ENCODE results near the gene BRCA1.
"Not testable (repeated sequence)": the region's sequence is repeated elsewhere in the genome, so short reads cannot be mapped to it uniquely, and the experiment has no call there.

The BRCA1 gene

DNA sequence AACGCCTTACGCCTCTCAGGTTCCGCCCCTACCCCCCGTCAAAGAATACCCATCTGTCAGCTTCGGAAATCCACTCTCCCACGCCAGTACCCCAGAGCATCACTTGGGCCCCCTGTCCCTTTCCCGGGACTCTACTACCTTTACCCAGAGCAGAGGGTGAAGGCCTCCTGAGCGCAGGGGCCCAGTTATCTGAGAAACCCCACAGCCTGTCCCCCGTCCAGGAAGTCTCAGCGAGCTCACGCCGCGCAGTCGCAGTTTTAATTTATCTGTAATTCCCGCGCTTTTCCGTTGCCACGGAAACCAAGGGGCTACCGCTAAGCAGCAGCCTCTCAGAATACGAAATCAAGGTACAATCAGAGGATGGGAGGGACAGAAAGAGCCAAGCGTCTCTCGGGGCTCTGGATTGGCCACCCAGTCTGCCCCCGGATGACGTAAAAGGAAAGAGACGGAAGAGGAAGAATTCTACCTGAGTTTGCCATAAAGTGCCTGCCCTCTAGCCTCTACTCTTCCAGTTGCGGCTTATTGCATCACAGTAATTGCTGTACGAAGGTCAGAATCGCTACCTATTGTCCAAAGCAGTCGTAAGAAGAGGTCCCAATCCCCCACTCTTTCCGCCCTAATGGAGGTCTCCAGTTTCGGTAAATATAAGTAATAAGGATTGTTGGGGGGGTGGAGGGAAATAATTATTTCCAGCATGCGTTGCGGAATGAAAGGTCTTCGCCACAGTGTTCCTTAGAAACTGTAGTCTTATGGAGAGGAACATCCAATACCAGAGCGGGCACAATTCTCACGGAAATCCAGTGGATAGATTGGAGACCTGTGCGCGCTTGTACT lies at the start of gene BRCA1:
Gene BRCA1, minus strand, starts transcription at position 232 of the 834 bp plus-strand sequence. CDS start 1,268 bp downstream, outside the sequence.
- Histone ChIP-seq H3K4me3 (ENCODE audit: low read length) (peak within 1 kb of the TSS; percentile 84), H3K9ac (ENCODE audit: low read length) (peak within 1 kb of the TSS; percentile 72), H3K27ac (ENCODE audit: low read depth, low read length) (peak within 1 kb of the TSS; percentile 70), H3K36me3 (ENCODE audit: control insufficient read depth, insufficient read depth, low read length) (no peaks in the 10 kb centered on the region), H3K27me3 (ENCODE audit: control insufficient read depth, insufficient read depth, low read length) (no peaks in the 10 kb centered on the region), H3K4me1 (ENCODE audit: control insufficient read depth, insufficient read depth, low read length) (peaks cover 5% of the 10 kb centered on the region)

DNA sequence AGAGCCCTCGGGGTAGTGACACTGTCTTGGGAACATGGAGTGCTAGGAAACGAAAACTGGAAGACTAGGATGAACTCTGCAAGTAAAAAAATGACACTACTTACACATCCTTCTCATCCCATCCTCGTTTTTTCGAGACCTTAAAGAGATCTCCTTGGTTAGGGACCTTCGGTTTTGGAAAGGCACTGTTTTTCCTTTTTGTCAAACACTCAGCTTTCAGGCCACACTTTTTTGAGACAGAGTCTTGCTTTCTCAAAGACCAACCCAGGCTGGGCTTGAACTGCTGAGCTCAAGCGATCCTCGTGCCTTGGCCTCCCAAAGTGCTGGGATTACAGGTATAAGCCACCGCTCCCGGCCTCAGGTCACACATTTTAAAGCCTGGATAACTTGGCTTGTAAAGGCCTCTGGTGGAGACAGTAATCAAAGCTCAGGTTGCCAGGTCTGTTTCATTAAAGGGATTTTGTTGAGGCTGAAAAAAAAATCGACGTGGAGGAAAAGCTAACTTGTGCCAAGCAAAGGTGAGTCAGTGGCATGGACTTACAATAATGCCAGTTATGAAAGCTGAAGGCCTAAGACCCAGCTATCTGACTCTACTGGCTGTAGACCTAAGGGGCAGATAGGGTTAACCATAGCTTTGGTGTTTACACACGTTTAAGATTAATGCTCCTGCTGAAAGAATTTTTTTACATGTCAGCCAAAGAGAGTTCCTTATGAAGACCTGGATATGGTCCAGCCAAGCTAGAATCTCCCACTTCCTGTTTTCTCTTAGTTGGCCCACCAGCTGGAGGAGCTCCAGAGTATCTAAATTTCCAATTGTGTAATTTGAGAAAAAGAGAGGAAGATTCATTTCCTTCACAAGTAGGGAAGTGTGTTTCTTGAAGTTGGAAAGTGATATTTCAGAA lies 46.7 kb upstream of the BRCA1 start:
- no peaks in the 10 kb centered on the region for H3K27me3 ChIP-seq (ENCODE audit: control insufficient read depth, insufficient read depth, low read length)
- H3K4me1 ChIP-seq (ENCODE audit: control insufficient read depth, insufficient read depth, low read length), result peaks cover 25% of the 10 kb centered on the region
- H3K27ac ChIP-seq (ENCODE audit: low read depth, low read length), result peak overlapping the region; percentile 99
- H3K9ac ChIP-seq (ENCODE audit: low read length), result peak overlapping the region; percentile 95
- H3K36me3 ChIP-seq (ENCODE audit: control insufficient read depth, insufficient read depth, low read length), result peaks cover 5% of the 10 kb centered on the region
- H3K4me3 ChIP-seq (ENCODE audit: low read length), result peak overlapping the region; percentile 96

DNA sequence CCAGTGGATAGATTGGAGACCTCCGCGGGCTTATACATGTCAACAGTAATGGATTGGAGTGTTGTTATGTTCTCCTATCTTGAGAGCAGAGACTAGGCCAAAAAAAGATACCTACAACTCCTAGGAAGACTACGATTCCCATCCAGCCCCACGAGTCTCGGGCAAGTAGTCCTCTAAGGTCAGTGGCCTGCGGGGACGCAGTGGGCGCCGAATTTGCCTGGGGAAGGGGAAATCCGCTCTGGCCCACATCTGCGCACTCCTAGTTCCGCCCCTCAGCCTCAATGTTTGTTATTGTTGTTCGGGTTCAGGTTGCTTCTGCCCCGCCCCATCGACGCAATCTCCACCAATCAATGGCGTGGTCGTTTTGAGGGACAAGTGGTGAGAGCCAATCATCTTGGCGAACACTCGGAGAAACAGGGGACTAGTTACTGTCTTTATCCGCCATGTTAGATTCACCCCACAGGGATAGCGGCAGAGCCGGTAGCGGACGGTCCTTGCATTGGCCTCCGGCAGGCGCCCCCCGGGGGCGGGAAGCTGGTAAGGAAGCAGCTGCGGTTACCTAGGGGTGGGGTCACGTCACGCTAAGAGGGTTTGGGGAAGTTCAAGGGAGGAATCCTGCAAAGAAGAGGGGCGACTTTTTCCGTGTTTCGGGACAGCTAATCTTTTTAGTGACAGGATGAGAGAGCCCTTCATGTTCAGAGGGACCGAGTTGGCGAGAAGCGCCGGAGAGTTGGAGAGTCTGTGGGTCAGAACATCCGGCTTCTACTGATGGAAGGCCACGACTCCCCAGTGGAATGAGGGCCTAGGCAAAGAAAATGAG lies 45.8 kb upstream of the BRCA1 start, which contains the start of gene NBR1:
Gene NBR1, plus strand, starts transcription at position 449 of the 820 bp plus-strand sequence. CDS start 4,586 bp downstream, outside the sequence.
- H3K4me3 ChIP-seq (ENCODE audit: low read length), result peak within 1 kb of the TSS; percentile 96
- no peaks in the 10 kb centered on the region for H3K27me3 ChIP-seq (ENCODE audit: control insufficient read depth, insufficient read depth, low read length)
- H3K9ac ChIP-seq (ENCODE audit: low read length), result peak within 1 kb of the TSS; percentile 95
- H3K36me3 ChIP-seq (ENCODE audit: control insufficient read depth, insufficient read depth, low read length), result peaks cover 2% of the 10 kb centered on the region
- H3K4me1 ChIP-seq (ENCODE audit: control insufficient read depth, insufficient read depth, low read length), result peaks cover 21% of the 10 kb centered on the region
- H3K27ac ChIP-seq (ENCODE audit: low read depth, low read length), result peak within 1 kb of the TSS; percentile 99

DNA sequence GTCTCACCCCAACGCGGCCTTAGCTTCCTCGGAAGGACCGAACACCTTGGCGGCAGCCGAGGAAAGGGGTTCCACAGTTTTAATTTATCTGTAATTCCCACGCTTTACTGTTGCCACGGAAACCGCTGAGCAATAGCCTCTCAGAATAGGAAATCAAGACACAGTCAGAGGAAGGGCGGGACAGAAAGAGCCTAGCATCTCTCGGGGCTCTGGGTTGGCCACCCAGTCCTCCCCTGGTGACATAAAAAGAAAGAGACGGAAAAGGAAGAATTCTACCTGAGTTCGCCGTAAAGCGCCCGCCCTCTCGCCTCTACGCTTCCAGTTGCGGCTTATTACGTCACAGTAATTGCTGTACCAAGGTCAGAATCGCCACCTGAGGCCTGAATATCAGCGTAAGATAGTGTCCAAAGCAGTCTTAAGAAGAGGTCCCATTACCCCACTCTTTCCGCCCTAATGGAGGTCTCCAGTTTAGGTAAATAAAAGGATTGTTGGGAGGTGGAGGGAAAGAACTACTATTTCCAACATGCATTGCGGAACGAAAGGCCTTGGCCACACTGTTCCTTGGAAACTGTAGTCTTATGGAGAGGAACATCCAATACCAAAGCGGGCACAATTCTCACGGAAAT lies 45.1 kb upstream of the BRCA1 start:
- Histone ChIP-seq H3K27ac (ENCODE audit: low read depth, low read length) (peak overlapping the region; percentile 99), H3K27me3 (ENCODE audit: control insufficient read depth, insufficient read depth, low read length) (no peaks in the 10 kb centered on the region), H3K36me3 (ENCODE audit: control insufficient read depth, insufficient read depth, low read length) (peaks cover 2% of the 10 kb centered on the region), H3K4me3 (ENCODE audit: low read length) (peak overlapping the region; percentile 96), H3K9ac (ENCODE audit: low read length) (peak overlapping the region; percentile 95), H3K4me1 (ENCODE audit: control insufficient read depth, insufficient read depth, low read length) (peaks cover 14% of the 10 kb centered on the region)

DNA sequence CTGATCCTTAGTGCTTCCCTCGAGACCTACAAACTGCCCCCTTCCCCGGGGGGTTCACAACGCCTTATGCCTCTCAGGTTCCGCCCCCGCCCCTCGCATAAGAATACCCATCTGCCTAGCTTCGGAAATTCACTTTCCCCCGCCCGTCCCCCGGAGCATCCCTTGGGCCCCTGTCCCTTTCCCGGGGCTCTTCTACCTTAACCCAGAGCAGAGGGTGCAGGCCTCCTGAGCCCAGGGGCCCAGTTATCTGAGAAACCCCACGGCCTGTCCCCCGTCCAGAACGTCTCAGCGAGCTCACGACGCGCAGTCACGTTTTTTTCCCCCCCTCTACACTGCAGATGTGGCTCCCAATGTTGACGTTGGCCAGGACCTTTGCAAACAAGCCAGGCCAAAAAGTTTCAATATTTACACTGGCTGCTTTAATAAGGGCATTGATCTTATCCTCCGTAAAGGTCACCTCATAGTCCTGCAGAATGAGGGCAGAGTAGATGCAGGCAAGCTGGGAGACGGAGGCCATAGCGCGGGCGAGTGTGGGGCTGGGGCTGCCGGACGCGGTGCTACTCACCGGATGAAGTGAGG lies 44.5 kb upstream of the BRCA1 start:
- Histone ChIP-seq H3K4me1 (ENCODE audit: control insufficient read depth, insufficient read depth, low read length) (peaks cover 11% of the 10 kb centered on the region), H3K9ac (ENCODE audit: low read length) (peak overlapping the region; percentile 80), H3K27me3 (ENCODE audit: control insufficient read depth, insufficient read depth, low read length) (no peaks in the 10 kb centered on the region), H3K4me3 (ENCODE audit: low read length) (peak overlapping the region; percentile 96), H3K27ac (ENCODE audit: low read depth, low read length) (peak overlapping the region; percentile 99), H3K36me3 (ENCODE audit: control insufficient read depth, insufficient read depth, low read length) (no peaks in the 10 kb centered on the region)

DNA sequence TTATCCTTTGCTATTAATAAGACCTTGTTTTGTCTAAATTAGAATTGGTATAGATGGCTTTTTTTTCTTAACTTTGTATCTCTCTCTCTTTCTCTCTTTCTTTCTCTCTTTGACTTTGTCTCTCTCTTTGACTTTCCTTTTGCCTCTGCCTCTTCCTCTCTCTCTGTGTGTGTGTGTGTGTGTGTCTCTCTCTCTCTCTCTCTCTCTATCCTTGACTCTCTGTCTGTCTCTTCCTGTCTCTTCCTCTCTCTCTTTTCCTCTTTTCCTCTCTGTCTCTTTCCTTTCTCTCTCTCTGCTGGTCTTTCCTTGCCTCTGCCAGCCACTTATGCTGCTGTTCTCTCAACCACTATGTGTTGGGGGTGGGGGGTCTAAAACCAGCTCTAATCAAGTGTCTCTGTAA lies 40.8 kb upstream of the BRCA1 start:
- H3K4me3 ChIP-seq (ENCODE audit: low read length); H3K4me1 ChIP-seq (ENCODE audit: control insufficient read depth, insufficient read depth, low read length); H3K27ac ChIP-seq (ENCODE audit: low read depth, low read length); H3K9ac ChIP-seq (ENCODE audit: low read length); H3K36me3 ChIP-seq (ENCODE audit: control insufficient read depth, insufficient read depth, low read length); H3K27me3 ChIP-seq (ENCODE audit: control insufficient read depth, insufficient read depth, low read length): not testable (repeated sequence)

DNA sequence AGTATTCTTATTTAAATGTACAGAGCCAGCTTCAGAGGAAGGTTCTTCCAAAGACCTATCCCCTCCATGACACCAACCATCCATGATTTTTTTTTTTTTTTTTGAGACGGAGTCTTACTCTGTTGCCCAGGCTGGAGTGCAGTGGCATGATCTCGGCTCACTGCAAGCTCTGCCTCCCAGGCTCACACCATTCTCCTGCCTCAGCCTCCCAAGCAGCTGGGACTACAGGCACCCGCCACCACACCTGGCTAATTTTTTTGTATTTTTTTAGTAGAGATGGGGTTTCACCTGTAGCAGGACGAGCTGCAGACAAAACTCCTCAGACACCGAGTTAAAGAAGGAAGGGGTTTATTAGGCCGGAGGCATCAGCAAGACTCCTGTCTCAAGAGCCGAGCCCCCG lies 34.8 kb upstream of the BRCA1 start:
- not testable (repeated sequence) for H3K36me3 ChIP-seq (ENCODE audit: control insufficient read depth, insufficient read depth, low read length); H3K9ac ChIP-seq (ENCODE audit: low read length); H3K27me3 ChIP-seq (ENCODE audit: control insufficient read depth, insufficient read depth, low read length); H3K4me3 ChIP-seq (ENCODE audit: low read length); H3K27ac ChIP-seq (ENCODE audit: low read depth, low read length); H3K4me1 ChIP-seq (ENCODE audit: control insufficient read depth, insufficient read depth, low read length)

DNA sequence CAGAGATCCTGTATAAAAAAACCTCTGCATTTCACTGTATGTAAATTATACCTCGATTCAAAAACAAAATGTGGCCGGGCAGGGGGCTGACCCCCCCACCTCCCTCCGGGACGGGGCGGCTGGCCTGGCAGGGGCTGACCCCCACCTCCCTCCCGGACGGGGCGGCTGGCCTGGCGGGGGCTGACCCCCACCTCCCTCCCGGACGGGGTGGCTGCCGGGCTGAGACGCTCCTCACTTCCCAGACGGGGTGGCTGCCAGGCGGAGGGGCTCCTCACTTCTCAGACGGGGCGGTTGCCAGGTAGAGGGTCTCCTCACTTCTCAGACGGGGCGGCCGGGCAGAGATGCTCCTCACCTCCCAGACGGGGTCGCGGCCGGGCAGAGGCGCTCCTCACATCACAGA lies 34.1 kb upstream of the BRCA1 start:
- H3K4me3 ChIP-seq (ENCODE audit: low read length); H3K36me3 ChIP-seq (ENCODE audit: control insufficient read depth, insufficient read depth, low read length); H3K9ac ChIP-seq (ENCODE audit: low read length); H3K27me3 ChIP-seq (ENCODE audit: control insufficient read depth, insufficient read depth, low read length); H3K27ac ChIP-seq (ENCODE audit: low read depth, low read length); H3K4me1 ChIP-seq (ENCODE audit: control insufficient read depth, insufficient read depth, low read length): not testable (repeated sequence)

DNA sequence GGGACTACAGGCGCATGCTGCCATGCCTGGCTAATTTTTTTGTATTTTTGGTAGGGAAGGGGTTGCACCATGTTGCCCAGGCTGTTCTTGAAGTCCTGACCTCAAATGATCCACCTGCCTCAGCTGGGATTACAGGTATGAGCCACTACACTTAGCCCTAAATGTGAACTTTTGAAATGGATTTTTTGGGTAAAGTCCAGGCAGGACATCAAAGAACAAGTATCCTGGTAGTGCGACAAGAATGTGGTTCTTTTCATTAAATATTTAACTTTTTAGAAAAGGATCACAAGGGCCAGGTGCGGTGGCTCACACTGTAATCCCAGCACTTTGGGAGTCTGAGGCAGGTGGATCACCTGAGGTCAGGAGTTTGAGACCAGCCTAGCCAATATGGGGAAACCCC lies 30.5 kb upstream of the BRCA1 start:
- Histone ChIP-seq H3K27me3 (ENCODE audit: control insufficient read depth, insufficient read depth, low read length) (no peaks in the 10 kb centered on the region), H3K4me3 (ENCODE audit: low read length) (no peak overlapping the region), H3K27ac (ENCODE audit: low read depth, low read length) (no peak overlapping the region), H3K36me3 (ENCODE audit: control insufficient read depth, insufficient read depth, low read length) (no peaks in the 10 kb centered on the region), H3K9ac (ENCODE audit: low read length) (no peak overlapping the region), H3K4me1 (ENCODE audit: control insufficient read depth, insufficient read depth, low read length) (no peaks in the 10 kb centered on the region)

DNA sequence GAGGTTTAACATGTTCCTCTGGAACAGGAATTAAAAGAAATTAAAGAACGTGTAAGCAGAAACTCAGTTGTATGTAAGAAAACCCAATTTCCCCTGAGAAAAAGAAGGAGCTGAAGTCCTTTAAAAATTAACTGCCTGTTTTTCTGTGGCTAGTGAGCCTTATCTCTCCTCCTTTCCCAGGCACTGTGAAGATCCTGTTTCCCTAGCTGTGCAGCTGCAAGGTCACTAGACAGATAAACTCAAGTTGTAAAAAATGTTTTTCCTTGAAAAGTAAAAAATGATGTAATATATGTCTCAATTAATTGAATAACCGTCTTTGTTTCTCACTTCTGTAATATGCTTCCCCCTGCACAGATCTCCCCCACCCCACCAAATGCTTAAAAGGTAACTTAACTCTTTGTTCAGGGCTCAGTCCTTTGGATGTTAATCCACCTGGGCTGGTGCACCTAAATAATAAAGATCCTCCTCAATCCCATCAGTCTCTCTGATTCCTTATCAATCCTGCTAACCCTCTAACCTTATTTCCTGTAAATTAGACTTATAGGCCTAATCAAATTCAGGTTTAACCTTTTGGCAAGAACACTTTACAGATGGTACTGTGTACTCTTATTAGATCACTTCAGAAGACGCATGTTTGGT lies 28.2 kb upstream of the BRCA1 start:
- H3K4me3 ChIP-seq (ENCODE audit: low read length); H3K27ac ChIP-seq (ENCODE audit: low read depth, low read length); H3K27me3 ChIP-seq (ENCODE audit: control insufficient read depth, insufficient read depth, low read length); H3K36me3 ChIP-seq (ENCODE audit: control insufficient read depth, insufficient read depth, low read length); H3K9ac ChIP-seq (ENCODE audit: low read length); H3K4me1 ChIP-seq (ENCODE audit: control insufficient read depth, insufficient read depth, low read length): not testable (repeated sequence)

DNA sequence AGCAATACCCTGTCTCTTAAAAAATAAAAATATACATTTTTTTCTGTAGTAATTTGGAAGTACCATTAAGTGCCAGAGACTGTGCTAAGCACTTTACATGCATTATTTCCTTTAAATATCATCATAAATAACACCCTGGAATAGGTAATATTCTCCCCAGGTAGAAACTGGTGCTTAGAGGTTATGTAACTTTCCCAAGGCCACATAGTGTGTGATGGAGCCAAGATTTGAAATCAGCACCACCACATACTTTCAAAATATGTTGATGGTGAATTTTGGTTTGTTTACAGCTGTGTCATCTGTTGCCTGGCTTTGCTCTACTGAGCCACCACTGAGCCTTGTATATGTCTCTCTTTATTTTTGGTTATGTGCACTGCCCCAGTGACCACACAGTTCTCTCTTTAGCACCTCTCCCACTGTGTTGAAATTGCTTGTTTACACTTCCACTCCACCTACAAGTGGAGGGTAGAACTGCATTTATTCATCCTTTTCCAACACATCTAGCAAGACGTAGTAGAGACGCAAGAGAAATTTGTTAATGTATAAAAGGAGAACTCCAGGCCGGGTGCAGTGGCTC lies 26.8 kb upstream of the BRCA1 start:
- H3K27ac ChIP-seq (ENCODE audit: low read depth, low read length), result no peak overlapping the region
- no peak overlapping the region for H3K4me3 ChIP-seq (ENCODE audit: low read length)
- no peaks in the 10 kb centered on the region for H3K27me3 ChIP-seq (ENCODE audit: control insufficient read depth, insufficient read depth, low read length)
- no peaks in the 10 kb centered on the region for H3K4me1 ChIP-seq (ENCODE audit: control insufficient read depth, insufficient read depth, low read length)
- no peak overlapping the region for H3K9ac ChIP-seq (ENCODE audit: low read length)
- no peaks in the 10 kb centered on the region for H3K36me3 ChIP-seq (ENCODE audit: control insufficient read depth, insufficient read depth, low read length)
